BE2C (cell line): ENCODE data around the gene CTSC.
"Not testable (repeated sequence)": the region's sequence is repeated elsewhere in the genome, so short reads cannot be mapped to it uniquely, and the experiment has no call there.

Source experiments
- DNase-seq: peaks from one replicate; pipeline ENCODE4 v3.0.0-alpha.2; 2020
- H3K27me3 ChIP-seq: fragments of 250-450 bp; sonication (Bioruptor Pico); 2 replicates; pipeline ENCODE4 v1.5.1; 2020; ENCODE audit warnings: mild to moderate bottlenecking
- H3K36me3 ChIP-seq: fragments of 250-450 bp; sonication (Bioruptor Pico); 2 replicates; pipeline ENCODE4 v1.5.1; 2020; ENCODE audit warnings: mild to moderate bottlenecking
- H3K4me1 ChIP-seq: fragments of 250-450 bp; sonication (Bioruptor Pico); 2 replicates; pipeline ENCODE4 v1.5.1; 2020
- H3K4me3 ChIP-seq: 2 replicates; pipeline ENCODE4 v1.5.1; 2011; ENCODE audit warnings: low read depth, low read length
- H3K9me3 ChIP-seq: fragments of 250-450 bp; sonication (Bioruptor Pico); 2 replicates; pipeline ENCODE4 v1.5.1; 2020
- CTCF ChIP-seq: IDR thresholded peaks from 2 replicates; pipeline ENCODE4 v1.5.1; 2012; ENCODE audit warnings: mild to moderate bottlenecking, low read depth, low read length

Gene CTSC

GRCh38 chr11:88327462-88328143 is 9.9 kb downstream of the CTSC start:
- no peak for DNase-seq
- H3K9me3 ChIP-seq: no peaks in the 10 kb centered on the region
- H3K4me3 ChIP-seq: no peak overlapping the region
- H3K27me3 ChIP-seq: no peaks in the 10 kb centered on the region
- peaks cover 69% of the 10 kb centered on the region for H3K36me3 ChIP-seq
- H3K4me1 ChIP-seq: no peaks in the 10 kb centered on the region
- TF ChIP-seq CTCF: no peak

- Histone ChIP-seq H3K27me3 (no peaks in the 10 kb centered on the region), H3K4me3 (no peak overlapping the region), H3K9me3 (no peaks in the 10 kb centered on the region), H3K4me1 (no peaks in the 10 kb centered on the region), H3K36me3 (peaks cover 64% of the 10 kb centered on the region)
- no peak for TF ChIP-seq CTCF
- DNase-seq: no peak
Observed at GRCh38 chr11:88327061-88327460, 10.5 kb downstream of the CTSC start.

GRCh38 chr11:88326099-88326498 is 11.4 kb downstream of the CTSC start:
- Histone ChIP-seq H3K36me3 (peaks cover 65% of the 10 kb centered on the region), H3K9me3 (no peaks in the 10 kb centered on the region), H3K27me3 (no peaks in the 10 kb centered on the region), H3K4me3 (no peak overlapping the region), H3K4me1 (no peaks in the 10 kb centered on the region)
- TF ChIP-seq CTCF: no peak
- DNase-seq: no peak

- Histone ChIP-seq H3K9me3 (no peaks in the 10 kb centered on the region), H3K36me3 (peaks cover 61% of the 10 kb centered on the region), H3K4me3 (no peak overlapping the region), H3K4me1 (no peaks in the 10 kb centered on the region), H3K27me3 (no peaks in the 10 kb centered on the region)
- DNase-seq: no peak
- no peak for TF ChIP-seq CTCF
Observed at GRCh38 chr11:88324562-88325345, 12.8 kb downstream of the CTSC start.

- H3K4me3 ChIP-seq, H3K27me3 ChIP-seq, DNase-seq, H3K4me1 ChIP-seq, H3K9me3 ChIP-seq: not testable (repeated sequence)
- peaks cover 51% of the 10 kb centered on the region for H3K36me3 ChIP-seq
Observed at GRCh38 chr11:88322881-88323280, 14.7 kb downstream of the CTSC start.

- H3K36me3 ChIP-seq: peaks cover 42% of the 10 kb centered on the region
- DNase-seq, H3K4me1 ChIP-seq, H3K4me3 ChIP-seq, H3K27me3 ChIP-seq, H3K9me3 ChIP-seq: not testable (repeated sequence)
Observed at GRCh38 chr11:88321412-88321811, 16.1 kb downstream of the CTSC start.

- TF ChIP-seq CTCF: no peak
- no peak for DNase-seq
- H3K4me1 ChIP-seq: no peaks in the 10 kb centered on the region
- no peaks in the 10 kb centered on the region for H3K27me3 ChIP-seq
- peaks cover 32% of the 10 kb centered on the region for H3K36me3 ChIP-seq
- no peak overlapping the region for H3K4me3 ChIP-seq
- H3K9me3 ChIP-seq: no peaks in the 10 kb centered on the region
Observed at GRCh38 chr11:88320149-88320559, 17.4 kb downstream of the CTSC start.
